Mesenchymal stem cell (in vitro differentiated cells and primary cell): ENCODE data around the gene B4GALNT2.

Experiments
- DNase-seq: peaks from one replicate; pipeline ENCODE4 v3.0.0-alpha.2; 2013
- H2AFZ ChIP-seq: one replicate; pipeline ENCODE4 v1.6.1; 2013; ENCODE audit warnings: low read depth, mild to moderate bottlenecking, control low read depth, inconsistent platforms, low read length, moderate library complexity
- H2AK5ac ChIP-seq: 2 replicates; pipeline ENCODE4 v1.6.1; 2013; ENCODE audit warnings: low read length, moderate library complexity, mild to moderate bottlenecking, inconsistent platforms; ENCODE audit not compliant: severe bottlenecking
- H2BK120ac ChIP-seq: one replicate; pipeline ENCODE4 v1.6.1; 2013; ENCODE audit warnings: low read depth, mild to moderate bottlenecking, inconsistent platforms, low read length, moderate library complexity
- H2BK12ac ChIP-seq, 2 experiments: one replicate each; pipeline ENCODE4 v1.6.1; 2013; ENCODE audit warnings: inconsistent platforms in 2 of 2, low read length in 2 of 2, mild to moderate bottlenecking in 2 of 2, moderate library complexity in 2 of 2, control low read depth in 1 of 2
- H2BK15ac ChIP-seq: one replicate; pipeline ENCODE4 v1.6.1; 2013; ENCODE audit warnings: mild to moderate bottlenecking, low read depth, inconsistent platforms; ENCODE audit not compliant: poor library complexity, severe bottlenecking
- H2BK5ac ChIP-seq: 2 replicates; pipeline ENCODE4 v1.6.1; 2013; ENCODE audit warnings: low read depth, mild to moderate bottlenecking, low read length, control low read depth, inconsistent platforms; ENCODE audit not compliant: poor library complexity, severe bottlenecking
- H3K14ac ChIP-seq, 2 experiments: one replicate each; pipeline ENCODE4 v1.6.1; 2013; ENCODE audit warnings: inconsistent platforms in 2 of 2, low read length in 2 of 2, control low read depth in 1 of 2, mild to moderate bottlenecking in 1 of 2, moderate library complexity in 1 of 2
- H3K18ac ChIP-seq, 2 experiments: one replicate each; pipeline ENCODE4 v1.6.1; 2013; ENCODE audit warnings: inconsistent platforms in 2 of 2, low read length in 2 of 2, control low read depth in 1 of 2, low read depth in 1 of 2, mild to moderate bottlenecking in 1 of 2
- H3K23ac ChIP-seq, 2 experiments: one replicate each; pipeline ENCODE4 v1.6.1; 2013; ENCODE audit warnings: inconsistent platforms in 2 of 2, low read length in 2 of 2, mild to moderate bottlenecking in 2 of 2, moderate library complexity in 2 of 2, control low read depth in 1 of 2
- H3K27ac ChIP-seq: 2 replicates; pipeline ENCODE4 v1.5.1; 2013; ENCODE audit warnings: mild to moderate bottlenecking, moderate library complexity, low read length, control low read depth, inconsistent platforms; ENCODE audit not compliant: poor library complexity, severe bottlenecking
- H3K27me3 ChIP-seq, 2 experiments: 2 replicates each; pipeline versions ENCODE4 v1.6.1 to v1.7.0; 2013; ENCODE audit warnings: low read length in 2 of 2, mild to moderate bottlenecking in 2 of 2, moderate library complexity in 2 of 2, control low read depth in 1 of 2, inconsistent platforms in 1 of 2; ENCODE audit not compliant: control insufficient read depth in 1 of 2, insufficient read depth in 1 of 2
- H3K36me3 ChIP-seq, 2 experiments: 2 replicates each; pipeline versions ENCODE4 v1.6.1 to v1.7.0; 2013; ENCODE audit warnings: low read length in 2 of 2, control low read depth in 1 of 2, inconsistent platforms in 1 of 2, low read depth in 1 of 2, mild to moderate bottlenecking in 1 of 2; ENCODE audit not compliant: insufficient read depth in 2 of 2, control insufficient read depth in 1 of 2
- H3K4ac ChIP-seq, 2 experiments: one replicate each; pipeline ENCODE4 v1.6.1; 2013; ENCODE audit warnings: inconsistent platforms in 2 of 2, low read length in 2 of 2, mild to moderate bottlenecking in 2 of 2, moderate library complexity in 2 of 2, control low read depth in 1 of 2, low read depth in 1 of 2
- H3K4me1 ChIP-seq: 2 replicates; pipeline ENCODE4 v1.6.1; 2013; ENCODE audit warnings: low read depth, low read length, control low read depth; ENCODE audit not compliant: control insufficient read depth, insufficient read depth
- H3K4me2 ChIP-seq: 2 replicates; pipeline ENCODE4 v1.6.1; 2013; ENCODE audit warnings: low read length, mild to moderate bottlenecking, inconsistent platforms; ENCODE audit not compliant: poor library complexity, severe bottlenecking
- H3K4me3 ChIP-seq, 2 experiments: 2 replicates each; pipeline versions ENCODE4 v1.5.1 to v1.7.0; 2013; ENCODE audit warnings: low read length in 2 of 2, mild to moderate bottlenecking in 2 of 2, control low read depth in 1 of 2, low read depth in 1 of 2; ENCODE audit not compliant: insufficient read depth in 1 of 2
- H3K79me1 ChIP-seq: replicated peaks from 2 replicates; pipeline ENCODE4 v1.6.1; 2013; ENCODE audit warnings: mild to moderate bottlenecking, control low read depth, low read length, inconsistent platforms; ENCODE audit not compliant: poor library complexity, severe bottlenecking
- H3K9ac ChIP-seq: 2 replicates; pipeline ENCODE4 v1.7.0; 2013; ENCODE audit warnings: mild to moderate bottlenecking, low read length, moderate library complexity
- H3K9me3 ChIP-seq: 2 replicates; pipeline ENCODE4 v1.7.0; 2013; ENCODE audit warnings: mild to moderate bottlenecking, low read length; ENCODE audit not compliant: control insufficient read depth
- H4K8ac ChIP-seq: one replicate; pipeline ENCODE4 v1.6.1; 2013; ENCODE audit warnings: inconsistent platforms, mild to moderate bottlenecking, low read length, moderate library complexity
- H4K91ac ChIP-seq: one replicate; pipeline ENCODE4 v1.6.1; 2013; ENCODE audit warnings: mild to moderate bottlenecking, low read length, inconsistent platforms
- WGBS: methylation state at CpG from one replicate; pipeline ENCODE4 v1.1.7; 2013; ENCODE audit warnings: mixed read lengths; 5-methylcytosine and 5-hydroxymethylcytosine counted together

B4GALNT2 gene

GRCh38 chr17:49162866-49163265, 30.3 kb downstream of the B4GALNT2 start:
- Histone ChIP-seq H4K8ac (no peak overlapping the region), H3K4me3 (no peak overlapping the region), H3K27ac (no peak overlapping the region), H3K14ac (no peak overlapping the region), H2BK12ac (no peak overlapping the region), H2BK120ac (no peak overlapping the region), H3K36me3 (no peaks in the 10 kb centered on the region), H3K4me2 (no peak overlapping the region), H3K23ac (no peak overlapping the region), H2AFZ (no peak overlapping the region), H2AK5ac (no peak overlapping the region), H2BK5ac (no peak overlapping the region), H3K4me1 (peaks cover 7% of the 10 kb centered on the region), H3K9me3 (no peaks in the 10 kb centered on the region), H2BK15ac (no peak overlapping the region), H3K4ac (no peak overlapping the region), H3K27me3 (peaks cover 6 to 73% of the 10 kb centered on the region in 2 experiments), H4K91ac (no peak overlapping the region), H3K79me1 (no peaks in the 10 kb centered on the region), H3K9ac (no peak overlapping the region), H3K18ac (no peak overlapping the region)
- DNase-seq, result no peak
- 86% methylated on average over 3 of the region's 4 CpGs for WGBS

- Histone ChIP-seq H3K27ac (no peak overlapping the region), H3K9me3 (peaks cover 5% of the 10 kb centered on the region), H2AFZ (no peak overlapping the region), H2BK120ac (no peak overlapping the region), H3K4ac (no peak overlapping the region), H3K27me3 (peaks cover 15 to 74% of the 10 kb centered on the region in 2 experiments), H3K23ac (no peak overlapping the region), H2BK12ac (no peak overlapping the region), H3K36me3 (no peaks in the 10 kb centered on the region), H3K79me1 (no peaks in the 10 kb centered on the region), H3K9ac (no peak overlapping the region), H2BK5ac (no peak overlapping the region), H3K14ac (no peak overlapping the region), H2AK5ac (no peak overlapping the region), H3K4me2 (no peak overlapping the region), H4K91ac (no peak overlapping the region), H3K4me1 (no peaks in the 10 kb centered on the region), H3K18ac (no peak overlapping the region), H3K4me3 (no peak overlapping the region), H2BK15ac (no peak overlapping the region), H4K8ac (no peak overlapping the region)
- WGBS, result 98% methylated on average over 2 of the region's 2 CpGs
- no peak for DNase-seq
These were observed 32.6 kb downstream of the B4GALNT2 start for GRCh38 chr17:49165143-49165542.

GRCh38 chr17:49168706-49169105, 36.1 kb downstream of the B4GALNT2 start:
- Histone ChIP-seq H2AFZ (no peak overlapping the region), H2BK12ac (no peak overlapping the region), H3K4me3 (no peak overlapping the region), H2BK120ac (no peak overlapping the region), H3K4me2 (no peak overlapping the region), H3K4me1 (no peaks in the 10 kb centered on the region), H2AK5ac (no peak overlapping the region), H3K27me3 (peaks cover 15 to 77% of the 10 kb centered on the region in 2 experiments), H2BK5ac (no peak overlapping the region), H3K4ac (no peak overlapping the region), H3K23ac (no peak overlapping the region), H4K91ac (no peak overlapping the region), H3K14ac (no peak overlapping the region), H3K9me3 (peaks cover 17% of the 10 kb centered on the region), H3K36me3 (no peaks in the 10 kb centered on the region), H3K18ac (no peak overlapping the region), H3K79me1 (no peaks in the 10 kb centered on the region), H3K27ac (no peak overlapping the region), H4K8ac (no peak overlapping the region), H2BK15ac (no peak overlapping the region), H3K9ac (no peak overlapping the region)
- WGBS, result 76% methylated on average over 9 of the region's 9 CpGs
- no peak for DNase-seq

- no peak overlapping the region for H3K14ac ChIP-seq
- 53% methylated on average over 2 of the region's 2 CpGs for whole genome bisulfite sequencing
These were observed 37.6 kb downstream of the B4GALNT2 start for GRCh38 chr17:49170216-49170615.

More at GRCh38 chr17:49170216-49170615, 37.6 kb downstream of the B4GALNT2 start:
- Histone ChIP-seq H3K4me2 (no peak overlapping the region), H3K36me3 (no peaks in the 10 kb centered on the region), H4K8ac (no peak overlapping the region), H2AK5ac (no peak overlapping the region), H4K91ac (no peak overlapping the region), H3K9me3 (peaks cover 20% of the 10 kb centered on the region), H2AFZ (no peak overlapping the region), H3K79me1 (no peaks in the 10 kb centered on the region), H3K4me1 (no peaks in the 10 kb centered on the region), H3K4ac (no peak overlapping the region), H2BK120ac (no peak overlapping the region), H3K9ac (no peak overlapping the region), H2BK12ac (no peak overlapping the region), H2BK5ac (no peak overlapping the region), H3K4me3 (no peak overlapping the region), H2BK15ac (no peak overlapping the region), H3K18ac (no peak overlapping the region), H3K23ac (no peak overlapping the region), H3K27me3 (peaks cover 10 to 66% of the 10 kb centered on the region in 2 experiments), H3K27ac (no peak overlapping the region)
- DNase-seq, result no peak
